ENCODE results near the gene TSC22D1.

- TF ChIP-seq EZH2 (IDR thresholded peaks at IDR 0.05), result no peak
- TF ChIP-seq POLR2AphosphoS5 (IDR thresholded peaks at IDR 0.05; ENCODE audit: borderline replicate concordance, low read depth, low read length), result no peak
These were observed 145.0 kb downstream of the TSC22D1 start for GRCh38 chr13:44431150-44431549.
